Measurements from ENCODE around the gene CD300LD. TPM values are rescaled to one million over a fixed set of nuclear protein-coding genes. Genes with fewer than 3 reads are reported as not detected.
"Not testable (repeated sequence)": the region's sequence is repeated elsewhere in the genome, so short reads cannot be mapped to it uniquely, and the experiment has no call there.

CD300LD gene
- total RNA-seq, 4 donors from 2014 or later, result not detected

- Histone ChIP-seq H3K36me3 (no peaks in the 10 kb centered on the region), H3K27ac (replicated peaks in 1 of 4) (no peak overlapping the region), H3K27me3 (peaks cover 0 to 52% (median 0%) of the 10 kb centered on the region in 4 donors), H3K4me1 (no peaks in the 10 kb centered on the region), H3K9me3 (peaks cover 0 to 8% (median 5%) of the 10 kb centered on the region in 4 donors), H3K4me3 (no peak overlapping the region)
- intact Hi-C loops (cut with DNase I), result no loop called here
- 36% methylated on average over 14 of the region's 14 CpGs for WGBS
- DNase-seq (ENCODE audit: extremely low spot score), result no peak
- TF ChIP-seq, protein P1, sequence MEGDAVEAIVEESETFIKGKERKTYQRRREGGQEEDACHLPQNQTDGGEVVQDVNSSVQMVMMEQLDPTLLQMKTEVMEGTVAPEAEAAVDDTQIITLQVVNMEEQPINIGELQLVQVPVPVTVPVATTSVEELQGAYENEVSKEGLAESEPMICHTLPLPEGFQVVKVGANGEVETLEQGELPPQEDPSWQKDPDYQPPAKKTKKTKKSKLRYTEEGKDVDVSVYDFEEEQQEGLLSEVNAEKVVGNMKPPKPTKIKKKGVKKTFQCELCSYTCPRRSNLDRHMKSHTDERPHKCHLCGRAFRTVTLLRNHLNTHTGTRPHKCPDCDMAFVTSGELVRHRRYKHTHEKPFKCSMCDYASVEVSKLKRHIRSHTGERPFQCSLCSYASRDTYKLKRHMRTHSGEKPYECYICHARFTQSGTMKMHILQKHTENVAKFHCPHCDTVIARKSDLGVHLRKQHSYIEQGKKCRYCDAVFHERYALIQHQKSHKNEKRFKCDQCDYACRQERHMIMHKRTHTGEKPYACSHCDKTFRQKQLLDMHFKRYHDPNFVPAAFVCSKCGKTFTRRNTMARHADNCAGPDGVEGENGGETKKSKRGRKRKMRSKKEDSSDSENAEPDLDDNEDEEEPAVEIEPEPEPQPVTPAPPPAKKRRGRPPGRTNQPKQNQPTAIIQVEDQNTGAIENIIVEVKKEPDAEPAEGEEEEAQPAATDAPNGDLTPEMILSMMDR (IDR thresholded peaks at IDR 0.05), result no peak
- TF ChIP-seq EP300 (IDR thresholded peaks at IDR 0.05) (no peak), POLR2AphosphoS5 (IDR thresholded peaks at IDR 0.05) (no peak), POLR2A (IDR thresholded peaks at IDR 0.05; ENCODE audit: low read depth) (no peak)
Measured at GRCh38 chr17:74631468-74632450, 39.7 kb upstream of the CD300LD start.

DNA sequence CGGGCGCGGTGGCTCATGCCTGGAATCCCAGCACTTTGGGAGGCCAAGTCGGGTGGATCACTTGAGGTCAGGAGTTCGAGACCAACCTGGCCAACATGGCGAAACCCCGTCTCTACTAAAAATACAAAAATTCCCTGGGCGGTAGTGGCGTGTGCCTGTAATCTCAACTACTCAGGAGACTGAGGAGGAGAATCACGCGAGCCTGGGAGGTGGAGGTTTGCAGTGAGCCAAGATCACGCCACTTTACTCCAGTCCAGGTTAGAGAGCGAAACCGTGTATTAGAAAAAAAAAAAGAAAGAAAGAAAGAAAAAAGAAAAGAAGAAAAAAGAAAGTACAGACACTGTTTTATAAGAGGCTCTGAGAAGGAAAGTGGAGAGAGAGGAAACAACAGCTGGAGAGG is 38.2 kb upstream of the CD300LD start:
- H3K27ac ChIP-seq (replicated peaks in 1 of 4); DNase-seq (ENCODE audit: extremely low spot score); H3K4me3 ChIP-seq; H3K9me3 ChIP-seq; H3K4me1 ChIP-seq; intact Hi-C loops (cut with DNase I); H3K36me3 ChIP-seq: not testable (repeated sequence)
- peaks cover 0 to 41% (median 0%) of the 10 kb centered on the region in 4 donors for H3K27me3 ChIP-seq
- WGBS, result 87% methylated on average over 14 of the region's 14 CpGs

GRCh38 chr17:74625661-74626060 is 33.6 kb upstream of the CD300LD start:
- DNase-seq (ENCODE audit: extremely low spot score), result no peak
- WGBS, result 55% methylated on average over 3 of the region's 3 CpGs
- Histone ChIP-seq H3K36me3 (no peaks in the 10 kb centered on the region), H3K27me3 (peaks cover 0 to 22% (median 0%) of the 10 kb centered on the region in 4 donors), H3K27ac (replicated peaks in 1 of 4) (no peak overlapping the region), H3K4me3 (no peak overlapping the region), H3K4me1 (no peaks in the 10 kb centered on the region), H3K9me3 (peaks cover 0 to 8% (median 7%) of the 10 kb centered on the region in 4 donors)
- TF ChIP-seq POLR2AphosphoS5 (IDR thresholded peaks at IDR 0.05) (no peak), POLR2A (IDR thresholded peaks at IDR 0.05; ENCODE audit: low read depth) (no peak), EP300 (IDR thresholded peaks at IDR 0.05) (no peak)
- TF ChIP-seq, protein P1 (IDR thresholded peaks at IDR 0.05), result no peak
- intact Hi-C loops (cut with DNase I), result no loop called here

GRCh38 chr17:74624131-74624530 is 32.0 kb upstream of the CD300LD start:
- Histone ChIP-seq H3K27ac (replicated peaks in 1 of 4) (no peak overlapping the region), H3K4me1 (no peaks in the 10 kb centered on the region), H3K36me3 (no peaks in the 10 kb centered on the region), H3K4me3 (no peak overlapping the region), H3K27me3 (peaks cover 0 to 17% (median 0%) of the 10 kb centered on the region in 4 donors), H3K9me3 (peaks cover 0 to 4% (median 0%) of the 10 kb centered on the region in 4 donors)
- intact Hi-C loops (cut with DNase I), result no loop called here
- no peak for TF ChIP-seq POLR2A (IDR thresholded peaks at IDR 0.05; ENCODE audit: low read depth)
- TF ChIP-seq POLR2AphosphoS5 (IDR thresholded peaks at IDR 0.05), result no peak
- TF ChIP-seq EP300 (IDR thresholded peaks at IDR 0.05), result no peak
- TF ChIP-seq, protein P1 (IDR thresholded peaks at IDR 0.05), result no peak
- no peak for DNase-seq (ENCODE audit: extremely low spot score)
- 89% methylated on average over 1 of the region's 1 CpG for WGBS

- H3K4me1 ChIP-seq, result no peaks in the 10 kb centered on the region
- peaks cover 0 to 4% (median 0%) of the 10 kb centered on the region in 4 donors for H3K9me3 ChIP-seq
Measured at GRCh38 chr17:74623693-74624093, 31.6 kb upstream of the CD300LD start, which contains the start of gene CD300E. TSS of gene CD300E (minus strand) at chr17:74623738. CDS start at chr17:74623621, 117 bp downstream.

More at GRCh38 chr17:74623693-74624093, 31.6 kb upstream of the CD300LD start, which contains the start of gene CD300E:
- DNase-seq (ENCODE audit: extremely low spot score), result no peak
- Histone ChIP-seq H3K4me3 (no peak within 1 kb of the TSS), H3K27ac (replicated peaks in 1 of 4) (no peak within 1 kb of the TSS), H3K27me3 (peaks cover 0 to 18% (median 0%) of the 10 kb centered on the region in 4 donors), H3K36me3 (no peaks in the 10 kb centered on the region)
- 67% methylated on average over 5 of the region's 5 CpGs for WGBS
- no peak for TF ChIP-seq POLR2AphosphoS5 (IDR thresholded peaks at IDR 0.05)
- no peak for TF ChIP-seq POLR2A (IDR thresholded peaks at IDR 0.05; ENCODE audit: low read depth)
- no peak for TF ChIP-seq EP300 (IDR thresholded peaks at IDR 0.05)
- TF ChIP-seq, protein P1 (IDR thresholded peaks at IDR 0.05), result no peak
- intact Hi-C loops (cut with DNase I), result no loop called here
